HepG2 (cell line): ENCODE results near the gene APIP. TPM values are rescaled to one million over a fixed set of nuclear protein-coding genes. Genes with fewer than 3 reads are reported as not detected.
A peak's percentile ranks its signal among the peaks of the same experiment; 100 is the strongest.

Experiments
- ATAC-seq: fragments of 200-7000 bp; cut with Tn5 transposase; 3 replicates; pipeline ENCODE4 v1.9.1; 2020; ENCODE audit warnings: mild to moderate bottlenecking, moderate library complexity
- BruUV-seq: library from RNA; stranded (reverse); fragments of 400-500 nt; replicated peaks from 2 replicates; lab custom pipeline; 2021; lab: Mats Ljungman, UMichigan
- CTCF ChIA-PET: fragments of 300-600 bp; formaldehyde crosslinking; extraction: SDS; loops from one replicate; lab custom pipeline; 2021; ENCODE audit warnings: low total read pairs, inconsistent platforms, low intra/inter-chr PET ratio; lab: Yijun Ruan, JAX
- POLR2A ChIA-PET: fragments of 350-600 bp; sonication (Branson Sonifier 250); formaldehyde crosslinking; loops from one replicate; lab custom pipeline; 2020; ENCODE audit warnings: antibody characterized with exemption, inconsistent platforms; lab: Yijun Ruan, JAX
- DNase-seq: peaks from one replicate; pipeline ENCODE4 v3.0.0-alpha.2; 2015; ENCODE audit warnings: low spot score
- FAIRE-seq: peaks from 3 replicates; lab custom pipeline; 2011; peaks lifted over from hg19 to GRCh38; lab: Jason Lieb, UNC
- H2AFZ ChIP-seq: one replicate; pipeline ENCODE4 v1.6.1; 2011; ENCODE audit warnings: low read length, inconsistent platforms
- H3K27ac ChIP-seq: fragments of 300-600 bp; 3 replicates; pipeline ENCODE4 v1.8.0; 2011; ENCODE audit warnings: mixed run types, mild to moderate bottlenecking, mixed read lengths, low read length, inconsistent platforms; ENCODE audit not compliant: insufficient read depth; ENCODE audit errors: extremely low read length
- H3K27me3 ChIP-seq, 2 experiments: fragments of 200-600 bp in 1 of 2; 2 replicates in 1 of 2; 3 replicates in 1 of 2; pipeline versions ENCODE4 v1.6.0 to v1.8.0; 2011; ENCODE audit warnings: low read length in 2 of 2, mild to moderate bottlenecking in 2 of 2, moderate library complexity in 2 of 2, inconsistent platforms in 1 of 2; ENCODE audit not compliant: insufficient read depth in 2 of 2, control insufficient read depth in 1 of 2
- H3K36me3 ChIP-seq, 2 experiments: fragments of 200-600 bp in 1 of 2; replicated peaks in 1 of 2; 2 replicates in 1 of 2; 3 replicates in 1 of 2; pipeline versions ENCODE4 v1.5.1 to v1.8.0; 2011; ENCODE audit warnings: low read length in 2 of 2, inconsistent platforms in 1 of 2; ENCODE audit not compliant: insufficient read depth in 2 of 2, control insufficient read depth in 1 of 2
- H3K4me1 ChIP-seq: 2 replicates; pipeline ENCODE4 v1.5.1; 2012; ENCODE audit warnings: low read length, inconsistent platforms; ENCODE audit not compliant: insufficient read depth
- H3K4me2 ChIP-seq: 2 replicates; pipeline ENCODE4 v1.6.0; 2011; ENCODE audit warnings: low read depth, low read length, inconsistent platforms
- H3K4me3 ChIP-seq, 3 experiments: fragments of 200-600 bp in 1 of 3; sonication (generic), shearing (Covaris generic) in 1 of 3; replicated peaks in 1 of 3; 2 replicates each; pipeline ENCODE4 v1.5.1; 2011 to 2016; ENCODE audit warnings: low read length in 3 of 3, inconsistent platforms in 2 of 3, low read depth in 2 of 3, mild to moderate bottlenecking in 2 of 3, control low read depth in 1 of 3, mixed read lengths in 1 of 3; ENCODE audit not compliant: insufficient read depth in 1 of 3
- H3K79me2 ChIP-seq: one replicate; pipeline ENCODE4 v1.6.1; 2011; ENCODE audit warnings: low read length, inconsistent platforms; ENCODE audit not compliant: insufficient read depth
- H3K9ac ChIP-seq: 2 replicates; pipeline ENCODE4 v1.6.0; 2011; ENCODE audit warnings: mild to moderate bottlenecking, low read depth, low read length, inconsistent platforms; ENCODE audit not compliant: insufficient read depth
- H3K9me3 ChIP-seq: 2 replicates; pipeline ENCODE4 v1.5.1; 2012; ENCODE audit warnings: mild to moderate bottlenecking, low read length
- H4K20me1 ChIP-seq: 2 replicates; pipeline ENCODE4 v1.6.0; 2011; ENCODE audit warnings: inconsistent platforms, mild to moderate bottlenecking, low read length, moderate library complexity; ENCODE audit not compliant: insufficient read depth
- ADNP ChIP-seq: sonication (generic); formaldehyde crosslinking; IDR thresholded peaks from 2 replicates; pipeline ENCODE4 v1.4.0; 2020; ENCODE audit warnings: missing genetic modification reagents
- BHLHE40 ChIP-seq: IDR thresholded peaks from 2 replicates; pipeline ENCODE4 v1.6.1; 2011; ENCODE audit warnings: low read length, improper control_type of control experiment
- EP300 ChIP-seq, 3 experiments: sonication (generic) in 1 of 3; formaldehyde crosslinking in 1 of 3; IDR thresholded peaks; 2 replicates each; pipeline versions ENCODE4 v1.5.1 to v1.6.1; 2011 to 2020; ENCODE audit warnings: low read depth in 2 of 3, low read length in 2 of 3, borderline replicate concordance in 1 of 3, improper control_type of control experiment in 1 of 3, mild to moderate bottlenecking in 1 of 3, missing genetic modification reagents in 1 of 3, moderate library complexity in 1 of 3
- FOXK2 ChIP-seq: fragments of 450-650 bp; IDR thresholded peaks from 2 replicates; pipeline ENCODE4 v1.6.1; 2016
- GTF2F1 ChIP-seq: fragments of 150-350 bp; IDR thresholded peaks from 2 replicates; pipeline ENCODE4 v1.6.1; 2014; ENCODE audit warnings: low read length
- HMG20A ChIP-seq: IDR thresholded peaks from 2 replicates; pipeline ENCODE4 v1.6.1; 2016; ENCODE audit warnings: borderline replicate concordance
- KAT8 ChIP-seq: IDR thresholded peaks from 2 replicates; pipeline ENCODE4 v1.6.1; 2016; ENCODE audit warnings: missing genetic modification reagents, missing compliant biosample characterization
- KDM4B ChIP-seq: sonication (generic); formaldehyde crosslinking; IDR thresholded peaks from 2 replicates; pipeline ENCODE4 v1.4.0; 2020; ENCODE audit warnings: missing genetic modification reagents
- NR2F2 ChIP-seq: IDR thresholded peaks from 2 replicates; pipeline ENCODE4 v1.6.1; 2012; ENCODE audit warnings: low read depth, inconsistent platforms, borderline replicate concordance
- SALL1 ChIP-seq: sonication (generic); formaldehyde crosslinking; IDR thresholded peaks from 2 replicates; pipeline ENCODE4 v1.8.0; 2022; ENCODE audit warnings: mild to moderate bottlenecking, missing genetic modification reagents
- SIX4 ChIP-seq: sonication (generic); formaldehyde crosslinking; IDR thresholded peaks from 2 replicates; pipeline ENCODE4 v1.4.0; 2020; ENCODE audit warnings: missing genetic modification reagents
- ZEB1 ChIP-seq: IDR thresholded peaks from 2 replicates; pipeline ENCODE4 v1.6.1; 2012; ENCODE audit warnings: mild to moderate bottlenecking, low read depth, inconsistent platforms; ENCODE audit not compliant: insufficient replicate concordance
- ZFP36L1 ChIP-seq: sonication (generic); formaldehyde crosslinking; IDR thresholded peaks from 2 replicates; pipeline ENCODE4 v1.8.0; 2022; ENCODE audit warnings: mild to moderate bottlenecking, missing genetic modification reagents, moderate library complexity
- ZNF3 ChIP-seq: IDR thresholded peaks from 2 replicates; pipeline ENCODE4 v1.7.0; 2017; ENCODE audit warnings: inconsistent platforms
- ZNF331 ChIP-seq: sonication (generic); formaldehyde crosslinking; IDR thresholded peaks from 2 replicates; pipeline ENCODE4 v1.4.0; 2020; ENCODE audit warnings: missing genetic modification reagents
- ZNF605 ChIP-seq: sonication (generic); formaldehyde crosslinking; IDR thresholded peaks from 2 replicates; pipeline ENCODE4 v1.8.0; 2022; ENCODE audit warnings: mild to moderate bottlenecking, missing genetic modification reagents
- ZNF670 ChIP-seq: sonication (generic); formaldehyde crosslinking; IDR thresholded peaks from 2 replicates; pipeline ENCODE4 v1.8.0; 2022; ENCODE audit warnings: mild to moderate bottlenecking, missing genetic modification reagents, borderline replicate concordance
- ZNF747 ChIP-seq: sonication (generic); formaldehyde crosslinking; IDR thresholded peaks from 2 replicates; pipeline ENCODE4 v1.8.1; 2023; ENCODE audit warnings: missing genetic modification reagents, mild to moderate bottlenecking, borderline replicate concordance
- ZNF792 ChIP-seq: IDR thresholded peaks from 2 replicates; pipeline ENCODE4 v1.6.1; 2016
- ZNF891 ChIP-seq: sonication (generic); formaldehyde crosslinking; IDR thresholded peaks from 2 replicates; pipeline ENCODE4 v1.5.0; 2020; ENCODE audit warnings: mild to moderate bottlenecking, missing genetic modification reagents
- WGBS: methylation state at CpG from one replicate; pipeline ENCODE4 v1.1.6; 2017; ENCODE audit warnings: low lambda C conversion rate; 5-methylcytosine and 5-hydroxymethylcytosine counted together
- in situ Hi-C: cut with HindIII; loops from 2 replicates; pipeline ENCODE4 v1.10.0; 2017; ENCODE audit warnings: low pct_unique_long_range_greater_than_20kb; ENCODE audit not compliant: extremely low pct_ligation_motif_present
- intact Hi-C: fragments of 100-400 bp; cut with micrococcal nuclease; formaldehyde crosslinking; loops from one replicate; pipeline ENCODE4 v1.10.0; 2022; ENCODE audit not compliant: unreplicated experiment
- polyA plus RNA-seq, 8 experiments: library from polyadenylated mRNA; depleted of rRNA in 3 of 8; stranded (reverse) in 7 of 8; unstranded in 1 of 8; fragments of >200 nt; fragmentation: Illumina TruSeq in 4 of 8; extraction: Trizol in 4 of 8; gene quantifications; 2 replicates each; pipeline versions ENCODE4 v1.2.1 to v1.2.3, GENCODE V29; 2011 to 2016; ENCODE audit warnings: low read depth in 4 of 8, missing spikeins in 1 of 8, mixed read lengths in 1 of 8; ENCODE audit not compliant: insufficient read depth in 1 of 8
- total RNA-seq, 5 experiments: library from RNA; depleted of rRNA; stranded (reverse); fragments of >200 nt; fragmentation: Illumina TruSeq; extraction: Trizol; gene quantifications; 2 replicates each; pipeline ENCODE4 v1.2.3, GENCODE V29; 2016; ENCODE audit warnings: low read depth in 1 of 5
- TF ChIP-seq, protein P1 (sequence below): sonication (generic); formaldehyde crosslinking; IDR thresholded peaks from 2 replicates; pipeline ENCODE4 v1.5.0; 2020; ENCODE audit warnings: mild to moderate bottlenecking, missing genetic modification reagents
- TF ChIP-seq, protein P2 (sequence below): sonication (generic); formaldehyde crosslinking; IDR thresholded peaks from 2 replicates; pipeline ENCODE4 v1.8.0; 2022; ENCODE audit warnings: missing genetic modification reagents, mild to moderate bottlenecking, inconsistent platforms, borderline replicate concordance
- TF ChIP-seq, protein P3 (sequence below): IDR thresholded peaks from 2 replicates; pipeline ENCODE4 v1.6.1; 2018; ENCODE audit warnings: missing genetic modification reagents

The APIP gene
- total and polyA plus RNA-seq, 2 of the 13 experiments (the other 11 are each of a cell fraction or from before 2014, with no cell fraction given), result 16.9 to 31.0 TPM

DNA sequence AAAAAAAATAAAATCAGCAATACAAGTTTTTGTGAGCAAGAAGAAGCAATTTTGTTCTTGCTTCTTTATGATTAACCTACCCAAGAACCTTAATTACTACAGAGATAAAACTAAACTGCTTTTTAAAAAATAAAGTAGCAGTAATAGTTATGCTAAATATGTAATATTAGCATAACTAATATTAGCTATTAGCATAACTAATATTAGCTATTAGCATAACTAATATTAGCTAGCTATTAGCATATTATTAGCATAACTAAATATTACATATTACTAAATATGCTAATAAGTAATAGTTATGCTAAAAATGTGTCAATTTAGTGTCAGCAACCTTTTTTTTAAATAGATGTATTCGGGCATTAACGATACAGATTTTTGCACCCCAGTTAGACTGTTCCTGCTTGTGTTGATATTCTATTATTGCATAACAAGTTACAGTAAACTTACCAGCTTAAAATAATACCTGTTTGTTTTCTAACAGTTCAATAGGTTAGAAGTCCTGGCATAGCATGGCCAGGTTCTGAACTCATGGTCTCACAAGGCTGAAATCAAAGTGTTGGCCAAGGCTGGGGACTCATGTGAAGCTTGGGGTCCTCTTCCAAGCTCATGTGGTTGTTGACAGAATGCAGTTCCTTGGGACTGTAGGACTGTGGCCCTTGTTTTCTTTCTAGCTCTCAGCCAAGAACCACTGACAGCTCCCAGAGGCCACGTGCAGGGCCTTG is 48.6 kb upstream of the APIP start (continued):
- TF ChIP-seq EP300 (IDR thresholded peaks at IDR 0.05; ENCODE audit: low read depth in 2 of 2, low read length in 2 of 2) (peak in 1 of 2 experiments; percentile 27; a peak in 2 of 4 replicates), EP300 (CRISPR knock-in tag; IDR thresholded peaks at IDR 0.05; ENCODE audit: borderline replicate concordance) (no peak), ZNF891 (CRISPR knock-in tag) (no peak), GTF2F1 (no peak), ZNF331 (0 out of 2 replicates have a peak, but pooled peaks have one; percentile 10), HMG20A (CRISPR knock-in tag) (peak; percentile 64; the same call in 1 of the 2 replicates), KAT8 (CRISPR knock-in tag) (0 out of 2 replicates have a peak, but pooled peaks have one; percentile 11), FOXK2 (no peak), SIX4 (CRISPR knock-in tag) (no peak), ZNF3 (CRISPR knock-in tag) (peak; percentile 81), NR2F2 (no peak), KDM4B (CRISPR knock-in tag) (no peak), ZEB1 (no peak), ZNF747 (CRISPR knock-in tag) (no peak)

DNA sequence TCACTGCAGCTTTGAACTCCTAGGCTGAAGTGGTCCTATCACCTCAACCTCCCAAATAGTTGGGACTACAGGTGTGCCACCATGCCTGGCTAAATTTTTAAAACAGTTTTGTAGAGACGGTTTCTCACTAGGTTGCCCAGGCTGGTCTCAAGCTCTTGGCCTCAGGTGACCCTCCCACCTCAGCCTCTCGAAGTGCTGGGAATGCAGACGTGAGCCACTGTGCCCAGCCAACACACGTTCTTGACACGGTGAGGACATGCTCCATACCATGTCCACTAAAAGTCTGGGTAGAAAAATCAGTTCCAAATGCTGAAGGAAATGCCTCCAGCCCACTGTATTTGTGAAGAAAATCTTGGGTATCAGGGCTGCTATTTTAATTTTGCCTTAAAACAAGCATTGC is 47.2 kb upstream of the APIP start:
- Histone ChIP-seq H2AFZ (no peak overlapping the region), H3K27ac (no peak overlapping the region), H3K4me3 (no peak overlapping the region), H3K36me3 (peaks cover 4 to 51% of the 10 kb centered on the region in 2 experiments; a peak in 4 of 5 replicates), H3K4me2 (no peak overlapping the region), H3K9ac (no peak overlapping the region), H3K27me3 (no peaks in the 10 kb centered on the region), H3K9me3 (no peaks in the 10 kb centered on the region), H4K20me1 (no peaks in the 10 kb centered on the region), H3K4me1 (peaks cover 14% of the 10 kb centered on the region), H3K79me2 (no peaks in the 10 kb centered on the region)
- 100% methylated on average over 5 of the region's 5 CpGs for WGBS
- no peak for FAIRE-seq
- ChIA-PET POLR2A (interaction anchor here (1.5 kb wide), 1 partner anchor 46 kb away, joined by 4 read pairs; no protein-coding TSS in a partner anchor), CTCF (no interaction called here)
- intact Hi-C loops (no loop called here), in situ Hi-C loops (no loop called here)
- no TSS peak for BruUV-seq
- no peak for ATAC-seq
- no peak for DNase-seq
- TF ChIP-seq ZFP36L1 (CRISPR knock-in tag) (no peak), ZNF792 (CRISPR knock-in tag) (no peak), BHLHE40 (no peak), SALL1 (no peak), ADNP (CRISPR knock-in tag) (no peak), ZNF605 (CRISPR knock-in tag) (no peak), ZNF670 (CRISPR knock-in tag) (no peak)
- TF ChIP-seq, protein P1, sequence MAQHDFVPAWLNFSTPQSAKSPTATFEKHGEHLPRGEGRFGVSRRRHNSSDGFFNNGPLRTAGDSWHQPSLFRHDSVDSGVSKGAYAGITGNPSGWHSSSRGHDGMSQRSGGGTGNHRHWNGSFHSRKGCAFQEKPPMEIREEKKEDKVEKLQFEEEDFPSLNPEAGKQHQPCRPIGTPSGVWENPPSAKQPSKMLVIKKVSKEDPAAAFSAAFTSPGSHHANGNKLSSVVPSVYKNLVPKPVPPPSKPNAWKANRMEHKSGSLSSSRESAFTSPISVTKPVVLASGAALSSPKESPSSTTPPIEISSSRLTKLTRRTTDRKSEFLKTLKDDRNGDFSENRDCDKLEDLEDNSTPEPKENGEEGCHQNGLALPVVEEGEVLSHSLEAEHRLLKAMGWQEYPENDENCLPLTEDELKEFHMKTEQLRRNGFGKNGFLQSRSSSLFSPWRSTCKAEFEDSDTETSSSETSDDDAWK, result no peak
- TF ChIP-seq, protein P2, sequence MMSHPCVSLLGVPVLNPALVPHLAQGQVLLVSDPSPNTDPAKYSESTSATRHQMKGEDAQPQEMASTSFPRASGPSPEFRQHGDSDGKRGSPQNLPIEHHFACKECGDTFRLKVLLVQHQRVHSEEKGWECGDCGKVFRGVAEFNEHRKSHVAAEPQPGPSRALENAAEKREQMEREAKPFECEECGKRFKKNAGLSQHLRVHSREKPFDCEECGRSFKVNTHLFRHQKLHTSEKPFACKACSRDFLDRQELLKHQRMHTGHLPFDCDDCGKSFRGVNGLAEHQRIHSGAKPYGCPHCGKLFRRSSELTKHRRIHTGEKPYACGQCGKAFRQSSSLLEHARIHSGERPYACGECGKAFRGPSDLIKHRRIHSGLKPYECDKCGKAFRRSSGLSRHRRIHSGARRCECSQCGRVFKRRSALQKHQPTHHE (CRISPR knock-in tag), result no peak
- TF ChIP-seq, protein P3, sequence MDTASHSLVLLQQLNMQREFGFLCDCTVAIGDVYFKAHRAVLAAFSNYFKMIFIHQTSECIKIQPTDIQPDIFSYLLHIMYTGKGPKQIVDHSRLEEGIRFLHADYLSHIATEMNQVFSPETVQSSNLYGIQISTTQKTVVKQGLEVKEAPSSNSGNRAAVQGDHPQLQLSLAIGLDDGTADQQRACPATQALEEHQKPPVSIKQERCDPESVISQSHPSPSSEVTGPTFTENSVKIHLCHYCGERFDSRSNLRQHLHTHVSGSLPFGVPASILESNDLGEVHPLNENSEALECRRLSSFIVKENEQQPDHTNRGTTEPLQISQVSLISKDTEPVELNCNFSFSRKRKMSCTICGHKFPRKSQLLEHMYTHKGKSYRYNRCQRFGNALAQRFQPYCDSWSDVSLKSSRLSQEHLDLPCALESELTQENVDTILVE (CRISPR knock-in tag), result no peak
